CD4-positive, CD25-positive, alpha-beta regulatory T cell (primary cell): ENCODE measurements around the gene PRIM2. TPM values are rescaled to one million over a fixed set of nuclear protein-coding genes. Genes with fewer than 3 reads are reported as not detected.
"Not testable (repeated sequence)": the region's sequence is repeated elsewhere in the genome, so short reads cannot be mapped to it uniquely, and the experiment has no call there.

ENCODE experiments used
- ATAC-seq, 2 donors: fragments of 150-1000 bp; cut with Tn5 transposase; one replicate each; pipeline ENCODE4 v1.10.0; 2021; ENCODE audit warnings: low read depth in 2 of 2, moderate number of reproducible peaks in 2 of 2, moderate library complexity in 1 of 2
- DNase-seq, 3 donors: peaks; one replicate each; pipeline versions ENCODE4 v3.0.0 to v3.0.0-alpha.2; 2012 to 2022; ENCODE audit warnings: mixed read lengths in 1 of 3
- H3K27ac ChIP-seq: one replicate; pipeline ENCODE4 v1.7.0; 2013; ENCODE audit warnings: mild to moderate bottlenecking, low read length; ENCODE audit not compliant: insufficient read depth, poor library complexity, severe bottlenecking
- H3K27me3 ChIP-seq: one replicate; pipeline ENCODE4 v1.7.0; 2013; ENCODE audit warnings: low read length; ENCODE audit not compliant: control insufficient read depth, insufficient read depth
- H3K36me3 ChIP-seq: one replicate; pipeline ENCODE4 v1.7.0; 2013; ENCODE audit warnings: mild to moderate bottlenecking, low read length, moderate library complexity; ENCODE audit not compliant: control insufficient read depth, insufficient read depth
- H3K4me1 ChIP-seq: 2 replicates; pipeline ENCODE4 v1.7.0; 2013; ENCODE audit warnings: mild to moderate bottlenecking, low read length; ENCODE audit not compliant: insufficient read depth, control insufficient read depth, poor library complexity, severe bottlenecking
- H3K4me3 ChIP-seq: one replicate; pipeline ENCODE4 v1.7.0; 2013; ENCODE audit warnings: low read depth, mild to moderate bottlenecking, low read length, moderate library complexity
- H3K9me3 ChIP-seq, 2 experiments: 1 replicate in 1 of 2; 2 replicates in 1 of 2; pipeline ENCODE4 v1.7.0; 2013; ENCODE audit warnings: low read length in 2 of 2, mild to moderate bottlenecking in 1 of 2, moderate library complexity in 1 of 2; ENCODE audit not compliant: control insufficient read depth in 2 of 2
- H3K27ac Mint-ChIP-seq, 3 donors: one replicate each; pipeline ENCODE4 v1.8.0; 2020 to 2022; ENCODE audit warnings: mild to moderate bottlenecking in 3 of 3, mixed read lengths in 3 of 3, moderate library complexity in 2 of 3
- H3K27me3 Mint-ChIP-seq: one replicate; pipeline ENCODE4 v1.8.0; 2022; ENCODE audit warnings: mild to moderate bottlenecking, mixed read lengths
- H3K36me3 Mint-ChIP-seq: one replicate; pipeline ENCODE4 v1.8.0; 2020; ENCODE audit warnings: mixed read lengths
- H3K4me1 Mint-ChIP-seq, 4 donors: one replicate each; pipeline ENCODE4 v1.8.0; 2020 to 2022; ENCODE audit warnings: mixed read lengths in 4 of 4, mild to moderate bottlenecking in 1 of 4
- H3K4me3 Mint-ChIP-seq, 4 donors: one replicate each; pipeline ENCODE4 v1.8.0; 2020 to 2022; ENCODE audit warnings: mild to moderate bottlenecking in 4 of 4, mixed read lengths in 4 of 4, moderate library complexity in 3 of 4
- H3K9me3 Mint-ChIP-seq, 7 donors: one replicate each; pipeline ENCODE4 v1.8.0; 2020 to 2022; ENCODE audit warnings: mixed read lengths in 7 of 7, mild to moderate bottlenecking in 3 of 7, moderate library complexity in 2 of 7
- polyA plus RNA-seq, 4 donors: library from polyadenylated mRNA; unstranded; fragments of 300-500 nt; fragmentation: Illumina TruSeq; gene quantifications; one replicate each; pipeline ENCODE4 v1.2.3, GENCODE V29; 2021
- total RNA-seq: library from RNA; stranded (reverse); gene quantifications from one replicate; pipeline ENCODE4 v1.2.3, GENCODE V29; 2022

PRIM2 gene, protein sequence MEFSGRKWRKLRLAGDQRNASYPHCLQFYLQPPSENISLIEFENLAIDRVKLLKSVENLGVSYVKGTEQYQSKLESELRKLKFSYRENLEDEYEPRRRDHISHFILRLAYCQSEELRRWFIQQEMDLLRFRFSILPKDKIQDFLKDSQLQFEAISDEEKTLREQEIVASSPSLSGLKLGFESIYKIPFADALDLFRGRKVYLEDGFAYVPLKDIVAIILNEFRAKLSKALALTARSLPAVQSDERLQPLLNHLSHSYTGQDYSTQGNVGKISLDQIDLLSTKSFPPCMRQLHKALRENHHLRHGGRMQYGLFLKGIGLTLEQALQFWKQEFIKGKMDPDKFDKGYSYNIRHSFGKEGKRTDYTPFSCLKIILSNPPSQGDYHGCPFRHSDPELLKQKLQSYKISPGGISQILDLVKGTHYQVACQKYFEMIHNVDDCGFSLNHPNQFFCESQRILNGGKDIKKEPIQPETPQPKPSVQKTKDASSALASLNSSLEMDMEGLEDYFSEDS
- total RNA-seq (19.5 TPM), polyA plus RNA-seq (10 to 100 TPM; 11.5 to 18.5 (median 14.0) TPM)

DNA sequence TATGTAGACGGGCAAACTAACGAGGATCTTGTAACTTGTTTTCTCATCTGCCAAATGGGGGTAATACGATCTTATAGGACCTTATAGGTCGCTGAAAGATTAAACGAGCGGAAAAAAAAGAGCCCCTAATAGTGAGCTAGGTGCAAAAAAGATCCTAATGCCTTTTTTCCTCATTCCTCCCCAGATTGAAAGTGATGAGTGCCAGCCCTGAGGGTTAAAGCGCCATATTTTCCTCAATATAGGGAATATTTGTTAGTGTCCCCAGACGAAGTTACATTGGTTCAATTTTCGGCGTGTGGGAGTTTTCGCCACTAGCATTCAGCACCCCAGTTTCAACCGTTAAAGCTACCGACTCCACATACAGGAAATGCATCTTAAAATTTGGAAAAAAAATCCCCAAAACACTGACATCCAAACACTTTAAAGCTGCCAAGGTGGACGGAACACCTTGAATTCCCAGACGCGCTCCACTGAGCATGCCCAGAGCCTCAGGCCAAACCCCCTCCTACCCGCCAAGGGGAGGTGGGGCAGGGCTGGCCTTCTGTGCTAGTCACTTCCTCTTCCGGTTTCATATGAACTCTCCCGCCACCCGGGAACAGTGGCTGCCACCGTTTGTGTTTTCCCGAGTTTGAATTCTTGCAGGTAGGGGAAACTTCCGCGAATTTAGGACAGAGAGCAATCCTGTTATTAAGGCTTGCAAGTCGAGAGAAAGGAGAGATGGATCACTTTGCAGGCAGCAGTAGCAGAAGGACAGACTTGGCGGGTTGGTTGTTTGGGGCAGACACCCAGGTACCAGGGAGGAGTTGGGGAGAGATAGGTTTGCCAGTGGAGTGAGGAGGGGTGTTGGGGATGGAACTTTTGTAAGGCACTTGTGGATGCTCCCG lies at the start of gene PRIM2:
Gene PRIM2 (plus strand): TSS at position 571 of the 884 bp plus-strand sequence. CDS start 816 bp downstream, outside the sequence.
- peaks cover 13% of the 10 kb centered on the region for H3K36me3 ChIP-seq
- peaks cover 30 to 45% (median 31%) of the 10 kb centered on the region in 4 donors for H3K4me1 Mint-ChIP-seq
- peak within 1 kb of the TSS; percentile 65 for H3K27ac ChIP-seq
- ATAC-seq = peak; percentile 81
- peak within 1 kb of the TSS; percentile 91 for H3K4me3 ChIP-seq
- no peaks in the 10 kb centered on the region for H3K9me3 ChIP-seq
- no peaks in the 10 kb centered on the region for H3K9me3 Mint-ChIP-seq
- DNase-seq = peak; percentile 76 to 88 (median 77)
- H3K4me3 Mint-ChIP-seq = peak within 1 kb of the TSS; percentile 92 to 98 (median 98)
- H3K27ac Mint-ChIP-seq = peak within 1 kb of the TSS; percentile 88 to 98 (median 98)
- H3K4me1 ChIP-seq = peaks cover 16% of the 10 kb centered on the region
- H3K27me3 Mint-ChIP-seq = peaks cover 5% of the 10 kb centered on the region
- H3K36me3 Mint-ChIP-seq = peaks cover 27% of the 10 kb centered on the region
- peaks cover 6% of the 10 kb centered on the region for H3K27me3 ChIP-seq

DNA sequence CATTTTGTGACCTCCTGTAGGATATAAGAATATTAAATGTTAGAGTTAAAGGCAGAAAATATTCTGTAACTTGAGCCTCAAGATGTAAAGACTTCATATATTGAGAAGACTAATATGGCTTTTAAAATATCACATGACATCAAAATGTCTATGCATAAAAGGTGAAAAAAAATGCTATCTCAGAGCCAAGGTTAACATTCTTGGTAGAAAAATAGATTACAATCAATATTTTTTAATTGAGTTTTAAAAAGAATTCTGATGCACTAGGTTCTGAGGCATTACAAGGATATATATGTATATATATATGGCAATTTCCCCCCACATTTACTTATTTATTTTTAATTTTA lies 49.2 kb upstream of the PRIM2 start:
- peaks cover 0 to 3% (median 0%) of the 10 kb centered on the region in 7 donors for H3K9me3 Mint-ChIP-seq
- Histone ChIP-seq H3K9me3 (no peaks in the 10 kb centered on the region), H3K36me3 (no peaks in the 10 kb centered on the region), H3K27me3 (no peaks in the 10 kb centered on the region), H3K27ac (no peak overlapping the region), H3K4me3 (no peak overlapping the region), H3K4me1 (no peaks in the 10 kb centered on the region)
- H3K4me3 Mint-ChIP-seq = no peak overlapping the region
- no peak for DNase-seq
- no peaks in the 10 kb centered on the region for H3K4me1 Mint-ChIP-seq
- H3K36me3 Mint-ChIP-seq = no peaks in the 10 kb centered on the region
- H3K27ac Mint-ChIP-seq = no peak overlapping the region
- no peak for ATAC-seq
- H3K27me3 Mint-ChIP-seq = peaks cover 14% of the 10 kb centered on the region

DNA sequence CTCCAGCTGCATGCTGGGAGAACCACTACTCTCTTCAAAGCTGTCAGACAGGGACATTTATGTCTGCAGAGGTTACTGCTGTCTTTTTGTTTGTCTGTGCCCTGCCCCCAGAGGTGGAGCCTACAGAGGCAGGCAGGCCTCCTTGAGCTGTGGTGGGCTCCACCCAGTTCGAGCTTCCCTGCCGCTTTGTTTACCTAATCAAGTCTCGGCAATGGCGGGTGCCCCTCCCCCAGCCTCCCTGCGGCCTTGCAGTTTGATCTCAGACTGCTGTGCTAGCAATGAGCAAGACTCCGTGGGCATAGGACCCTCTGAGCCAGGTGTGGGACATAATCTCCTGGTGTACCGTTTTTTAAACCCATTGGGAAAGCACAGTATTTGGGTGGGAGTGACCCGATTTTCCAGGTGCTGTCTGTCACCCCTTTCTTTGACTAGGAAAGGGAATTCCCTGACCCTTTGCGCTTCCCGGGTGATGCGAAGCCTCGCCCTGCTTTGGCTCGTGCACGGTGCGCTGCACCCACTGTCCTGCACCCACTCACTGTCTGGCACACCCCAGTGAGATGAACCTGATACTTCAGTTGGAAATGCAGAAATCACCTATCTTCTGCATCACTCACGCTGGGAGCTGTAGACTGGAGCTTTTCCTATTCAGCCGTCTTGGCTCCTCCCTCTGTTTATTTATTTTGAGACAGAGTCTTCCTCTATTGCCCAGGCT lies 43.2 kb upstream of the PRIM2 start:
- H3K4me3 ChIP-seq, ATAC-seq, H3K36me3 ChIP-seq, H3K9me3 ChIP-seq, H3K4me3 Mint-ChIP-seq, H3K9me3 Mint-ChIP-seq, DNase-seq, H3K36me3 Mint-ChIP-seq, H3K4me1 ChIP-seq, H3K27me3 ChIP-seq, H3K27ac Mint-ChIP-seq, H3K27ac ChIP-seq, H3K4me1 Mint-ChIP-seq: not testable (repeated sequence)
- H3K27me3 Mint-ChIP-seq = peaks cover 12% of the 10 kb centered on the region

DNA sequence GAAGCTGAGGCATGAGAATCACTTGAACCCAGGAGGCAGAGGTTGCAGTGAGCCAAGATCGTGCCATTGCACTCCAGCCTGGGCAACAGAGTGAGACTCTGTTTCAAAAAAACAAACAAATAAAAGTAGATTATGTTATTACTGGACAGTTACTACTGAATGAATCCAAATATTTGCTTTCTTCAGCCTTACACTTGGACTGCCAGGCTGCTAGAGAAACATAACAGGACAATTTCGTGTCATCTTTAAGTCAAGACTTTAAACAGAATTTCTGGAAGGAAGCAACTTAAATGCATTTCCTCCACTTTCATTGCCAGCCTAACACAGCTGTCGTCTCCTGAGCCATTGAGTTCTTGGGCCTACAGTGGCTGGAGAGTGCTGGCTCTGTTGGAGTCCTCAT lies 42.0 kb upstream of the PRIM2 start:
- H3K4me3 ChIP-seq = no peak overlapping the region
- H3K9me3 ChIP-seq = no peaks in the 10 kb centered on the region
- no peaks in the 10 kb centered on the region for H3K4me1 Mint-ChIP-seq
- H3K27ac ChIP-seq = no peak overlapping the region
- no peak overlapping the region for H3K4me3 Mint-ChIP-seq
- peaks cover 12% of the 10 kb centered on the region for H3K27me3 Mint-ChIP-seq
- no peaks in the 10 kb centered on the region for H3K27me3 ChIP-seq
- no peaks in the 10 kb centered on the region for H3K36me3 Mint-ChIP-seq
- H3K4me1 ChIP-seq = no peaks in the 10 kb centered on the region
- H3K27ac Mint-ChIP-seq = no peak overlapping the region
- ATAC-seq = no peak
- H3K36me3 ChIP-seq = no peaks in the 10 kb centered on the region
- H3K9me3 Mint-ChIP-seq = peaks cover 0 to 4% (median 0%) of the 10 kb centered on the region in 7 donors
- no peak for DNase-seq

DNA sequence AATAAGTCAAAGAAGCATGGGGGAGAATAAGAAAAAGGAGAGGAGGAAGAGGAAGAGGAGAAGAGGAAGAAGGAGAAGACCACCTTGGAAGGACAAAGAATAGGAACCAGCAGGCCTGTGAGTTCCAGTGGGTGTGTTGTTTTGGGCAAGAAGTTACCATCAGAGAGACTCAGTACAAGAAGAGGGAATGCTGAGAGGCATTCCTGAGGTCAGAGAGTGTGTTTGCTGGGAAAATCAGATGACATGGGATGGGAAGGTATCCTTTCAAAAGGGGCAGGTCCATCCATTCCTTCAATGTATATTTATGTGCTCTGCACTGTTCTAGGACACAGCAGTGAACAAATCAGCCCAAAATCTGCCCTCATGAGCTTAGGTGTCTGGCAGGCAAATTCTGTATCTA lies 40.5 kb upstream of the PRIM2 start:
- no peak overlapping the region for H3K4me3 ChIP-seq
- H3K4me1 Mint-ChIP-seq = no peaks in the 10 kb centered on the region
- H3K36me3 ChIP-seq = no peaks in the 10 kb centered on the region
- DNase-seq (no peak), ATAC-seq (no peak)
- H3K27ac Mint-ChIP-seq = no peak overlapping the region
- H3K9me3 Mint-ChIP-seq = peaks cover 0 to 2% (median 0%) of the 10 kb centered on the region in 7 donors
- no peak overlapping the region for H3K4me3 Mint-ChIP-seq
- H3K9me3 ChIP-seq = no peaks in the 10 kb centered on the region
- no peak overlapping the region for H3K27ac ChIP-seq
- no peaks in the 10 kb centered on the region for H3K27me3 ChIP-seq
- H3K36me3 Mint-ChIP-seq = no peaks in the 10 kb centered on the region
- H3K4me1 ChIP-seq = no peaks in the 10 kb centered on the region
- peaks cover 8% of the 10 kb centered on the region for H3K27me3 Mint-ChIP-seq

DNA sequence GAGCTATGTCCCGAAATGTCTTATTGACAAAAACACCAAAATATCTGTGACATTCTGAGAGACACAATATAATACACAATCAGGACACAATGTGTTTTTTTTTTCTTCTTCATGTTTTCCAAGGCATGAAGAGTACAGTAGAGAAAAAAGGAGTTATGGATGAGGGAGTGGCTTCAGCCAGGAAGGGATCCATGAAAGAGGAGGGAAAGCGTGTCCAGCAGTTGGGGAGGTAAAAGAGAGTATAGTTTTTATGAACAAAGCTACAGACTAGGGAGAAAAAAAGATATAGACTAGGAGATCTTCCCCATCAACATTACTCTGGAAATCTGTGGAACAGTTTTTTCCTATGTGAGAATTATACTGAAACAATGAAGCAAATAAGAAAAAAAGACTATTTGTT lies 38.9 kb upstream of the PRIM2 start:
- H3K9me3 ChIP-seq = no peaks in the 10 kb centered on the region
- ATAC-seq = no peak
- Mint-ChIP-seq H3K4me3 (no peak overlapping the region), H3K4me1 (no peaks in the 10 kb centered on the region), H3K36me3 (no peaks in the 10 kb centered on the region), H3K27ac (no peak overlapping the region), H3K27me3 (peaks cover 4% of the 10 kb centered on the region), H3K9me3 (peaks cover 0 to 2% (median 0%) of the 10 kb centered on the region in 7 donors)
- no peak for DNase-seq
- H3K4me3 ChIP-seq = no peak overlapping the region
- no peaks in the 10 kb centered on the region for H3K4me1 ChIP-seq
- H3K27ac ChIP-seq = no peak overlapping the region
- H3K27me3 ChIP-seq = peaks cover 6% of the 10 kb centered on the region
- H3K36me3 ChIP-seq = no peaks in the 10 kb centered on the region

DNA sequence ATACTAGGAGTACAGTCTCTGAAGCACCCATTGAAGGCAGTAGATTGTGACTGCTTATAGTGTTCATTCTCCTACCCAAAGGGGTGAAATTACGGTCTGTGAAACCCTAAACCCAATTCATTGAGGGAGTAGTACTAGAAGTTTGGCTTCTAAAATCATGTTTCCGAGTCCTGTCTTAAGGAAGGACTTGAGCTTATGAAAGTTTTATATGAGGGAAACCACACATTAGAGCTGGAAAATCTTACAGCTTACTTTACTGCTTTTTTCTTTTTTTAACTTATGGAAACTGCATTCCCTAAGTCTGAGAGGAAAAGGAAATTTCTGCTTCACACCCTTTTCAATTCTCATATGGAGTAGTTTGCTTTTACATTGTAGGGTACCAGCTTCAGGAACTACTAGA lies 38.4 kb upstream of the PRIM2 start:
- Histone ChIP-seq H3K4me3 (no peak overlapping the region), H3K36me3 (no peaks in the 10 kb centered on the region), H3K4me1 (no peaks in the 10 kb centered on the region), H3K9me3 (no peaks in the 10 kb centered on the region), H3K27me3 (peaks cover 6% of the 10 kb centered on the region), H3K27ac (no peak overlapping the region)
- DNase-seq (no peak), ATAC-seq (no peak)
- H3K4me1 Mint-ChIP-seq = no peaks in the 10 kb centered on the region
- H3K4me3 Mint-ChIP-seq = no peak overlapping the region
- H3K27ac Mint-ChIP-seq = no peak overlapping the region
- H3K9me3 Mint-ChIP-seq = peaks cover 0 to 2% (median 0%) of the 10 kb centered on the region in 7 donors
- no peaks in the 10 kb centered on the region for H3K36me3 Mint-ChIP-seq
- H3K27me3 Mint-ChIP-seq = peaks cover 4% of the 10 kb centered on the region
